KMS-11 (cell line): ENCODE measurements around the gene VARS2.

Experiments
- H2AFZ ChIP-seq: fragments of 200-600 bp; sonication (generic); 2 replicates; pipeline ENCODE4 v1.6.1; 2016; ENCODE audit warnings: antibody characterized with exemption, mixed run types, low read depth
- H3K27ac ChIP-seq: fragments of 200-600 bp; sonication (generic); 2 replicates; pipeline ENCODE4 v1.6.1; 2016; ENCODE audit warnings: mild to moderate bottlenecking, mixed run types
- H3K27me3 ChIP-seq: fragments of 200-600 bp; sonication (generic); 2 replicates; pipeline ENCODE4 v1.6.1; 2017; ENCODE audit warnings: mild to moderate bottlenecking, low read depth, mixed run types, moderate library complexity; ENCODE audit not compliant: insufficient read depth
- H3K36me3 ChIP-seq: fragments of 200-600 bp; sonication (generic); 2 replicates; pipeline ENCODE4 v1.6.1; 2017; ENCODE audit warnings: mild to moderate bottlenecking, mixed run types; ENCODE audit not compliant: insufficient read depth
- H3K4me1 ChIP-seq: fragments of 200-600 bp; sonication (generic); 2 replicates; pipeline ENCODE4 v1.6.1; 2016; ENCODE audit warnings: mild to moderate bottlenecking, low read depth, mixed run types; ENCODE audit not compliant: poor library complexity, severe bottlenecking
- H3K4me2 ChIP-seq: fragments of 200-600 bp; sonication (generic); 2 replicates; pipeline ENCODE4 v1.7.0; 2016; ENCODE audit warnings: mild to moderate bottlenecking, mixed run types
- H3K4me3 ChIP-seq: fragments of 200-600 bp; sonication (generic); IDR thresholded peaks from 2 replicates; pipeline ENCODE4 v1.6.1; 2017; ENCODE audit warnings: low read depth, low read length, mixed read lengths; ENCODE audit not compliant: insufficient read depth
- H3K79me2 ChIP-seq: fragments of 200-600 bp; sonication (generic); 2 replicates; pipeline ENCODE4 v1.6.1; 2016; ENCODE audit warnings: low read depth, mixed run types; ENCODE audit not compliant: insufficient read depth
- H3K9ac ChIP-seq: fragments of 200-600 bp; sonication (generic); 2 replicates; pipeline ENCODE4 v1.6.1; 2016; ENCODE audit warnings: mild to moderate bottlenecking, mixed run types
- H4K20me1 ChIP-seq: fragments of 200-600 bp; sonication (generic); 2 replicates; pipeline ENCODE4 v1.6.1; 2016; ENCODE audit warnings: mild to moderate bottlenecking, mixed run types; ENCODE audit not compliant: insufficient read depth
- TF ChIP-seq, protein P1 (sequence below): fragments of 200-600 bp; sonication (generic); conservative IDR thresholded peaks from 2 replicates; pipeline ENCODE4 v1.6.1; 2017; ENCODE audit warnings: low read depth, mild to moderate bottlenecking, antibody characterized with exemption, low read length, moderate library complexity, mixed read lengths

The VARS2 gene

DNA sequence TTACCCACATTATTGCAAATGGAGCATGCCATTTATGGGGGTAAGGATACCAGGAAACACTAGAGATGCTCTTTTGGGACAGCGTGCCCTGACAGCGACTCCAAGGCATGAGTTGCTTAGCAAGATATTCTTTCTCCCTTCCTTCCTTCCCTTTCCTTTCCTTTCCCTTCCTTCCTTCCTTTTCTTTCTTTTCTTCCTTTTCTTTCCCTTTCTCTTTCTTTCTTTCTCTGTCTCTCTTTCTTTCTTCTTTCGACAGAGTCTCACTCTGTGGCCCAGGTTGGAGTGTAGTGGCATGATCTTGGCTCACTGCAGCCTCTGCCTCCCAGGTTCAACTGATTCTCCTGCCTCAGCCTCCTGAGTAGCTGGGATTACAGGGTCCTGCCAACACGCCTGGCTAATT lies 30.0 kb downstream of the VARS2 start:
- TF ChIP-seq, protein P1, sequence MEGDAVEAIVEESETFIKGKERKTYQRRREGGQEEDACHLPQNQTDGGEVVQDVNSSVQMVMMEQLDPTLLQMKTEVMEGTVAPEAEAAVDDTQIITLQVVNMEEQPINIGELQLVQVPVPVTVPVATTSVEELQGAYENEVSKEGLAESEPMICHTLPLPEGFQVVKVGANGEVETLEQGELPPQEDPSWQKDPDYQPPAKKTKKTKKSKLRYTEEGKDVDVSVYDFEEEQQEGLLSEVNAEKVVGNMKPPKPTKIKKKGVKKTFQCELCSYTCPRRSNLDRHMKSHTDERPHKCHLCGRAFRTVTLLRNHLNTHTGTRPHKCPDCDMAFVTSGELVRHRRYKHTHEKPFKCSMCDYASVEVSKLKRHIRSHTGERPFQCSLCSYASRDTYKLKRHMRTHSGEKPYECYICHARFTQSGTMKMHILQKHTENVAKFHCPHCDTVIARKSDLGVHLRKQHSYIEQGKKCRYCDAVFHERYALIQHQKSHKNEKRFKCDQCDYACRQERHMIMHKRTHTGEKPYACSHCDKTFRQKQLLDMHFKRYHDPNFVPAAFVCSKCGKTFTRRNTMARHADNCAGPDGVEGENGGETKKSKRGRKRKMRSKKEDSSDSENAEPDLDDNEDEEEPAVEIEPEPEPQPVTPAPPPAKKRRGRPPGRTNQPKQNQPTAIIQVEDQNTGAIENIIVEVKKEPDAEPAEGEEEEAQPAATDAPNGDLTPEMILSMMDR: no peak
- no peaks in the 10 kb centered on the region for H4K20me1 ChIP-seq
- no peaks in the 10 kb centered on the region for H3K79me2 ChIP-seq
- no peak overlapping the region for H3K4me2 ChIP-seq
- H2AFZ ChIP-seq: no peak overlapping the region
- H3K27me3 ChIP-seq: no peaks in the 10 kb centered on the region
- H3K36me3 ChIP-seq: no peaks in the 10 kb centered on the region
- peaks cover 6% of the 10 kb centered on the region for H3K4me1 ChIP-seq
- no peak overlapping the region for H3K27ac ChIP-seq
- H3K9ac ChIP-seq: no peak overlapping the region
- no peak overlapping the region for H3K4me3 ChIP-seq

DNA sequence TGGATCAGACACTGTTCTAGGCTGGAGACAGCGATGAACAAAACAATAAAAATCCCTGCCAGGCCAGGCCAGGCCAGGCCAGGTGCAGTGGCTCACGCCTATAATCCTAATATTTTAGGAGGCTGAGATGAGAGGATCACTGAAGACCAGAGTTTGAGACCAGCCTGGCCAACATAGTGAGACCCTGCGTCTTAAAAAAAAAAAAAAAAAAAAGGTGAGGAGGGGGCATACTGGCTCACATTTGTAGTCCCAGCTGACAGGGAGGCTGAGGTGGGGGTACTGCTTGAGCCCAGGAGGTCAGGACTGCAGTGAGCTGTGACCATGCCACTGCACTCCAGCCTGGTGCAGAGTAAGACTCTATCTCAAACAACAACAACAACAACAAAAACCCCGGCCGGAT lies 31.2 kb downstream of the VARS2 start:
- Histone ChIP-seq H3K27me3 (no peaks in the 10 kb centered on the region), H3K79me2 (no peaks in the 10 kb centered on the region), H2AFZ (no peak overlapping the region), H3K27ac (no peak overlapping the region), H3K4me2 (no peak overlapping the region), H3K4me1 (peaks cover 6% of the 10 kb centered on the region), H4K20me1 (no peaks in the 10 kb centered on the region), H3K36me3 (no peaks in the 10 kb centered on the region), H3K9ac (no peak overlapping the region), H3K4me3 (no peak overlapping the region)
- TF ChIP-seq, protein P1: no peak

DNA sequence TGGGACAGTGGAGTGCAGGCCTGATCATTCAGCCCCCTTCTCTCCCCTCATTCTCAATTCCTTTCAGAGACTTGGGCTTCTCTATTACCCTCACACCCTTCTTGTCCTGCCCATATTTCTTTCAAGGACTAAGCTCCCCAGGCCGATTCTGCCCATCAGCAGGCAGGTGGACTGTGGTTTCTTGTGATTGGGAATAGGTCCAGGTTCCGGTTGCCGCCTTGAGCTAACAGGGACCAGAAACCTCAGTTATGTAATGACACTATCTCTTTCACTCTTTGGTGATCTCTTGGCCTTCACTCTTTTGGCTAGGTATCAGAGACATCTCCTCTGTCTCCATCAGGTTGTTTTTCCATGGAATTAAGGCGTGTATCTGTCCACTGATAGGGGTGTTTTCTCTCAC lies 33.2 kb downstream of the VARS2 start:
- TF ChIP-seq, protein P1: no peak
- Histone ChIP-seq H4K20me1 (no peaks in the 10 kb centered on the region), H3K4me2 (no peak overlapping the region), H2AFZ (no peak overlapping the region), H3K79me2 (no peaks in the 10 kb centered on the region), H3K27ac (no peak overlapping the region), H3K27me3 (no peaks in the 10 kb centered on the region), H3K36me3 (no peaks in the 10 kb centered on the region), H3K4me1 (peaks cover 6% of the 10 kb centered on the region), H3K9ac (no peak overlapping the region), H3K4me3 (no peak overlapping the region)

DNA sequence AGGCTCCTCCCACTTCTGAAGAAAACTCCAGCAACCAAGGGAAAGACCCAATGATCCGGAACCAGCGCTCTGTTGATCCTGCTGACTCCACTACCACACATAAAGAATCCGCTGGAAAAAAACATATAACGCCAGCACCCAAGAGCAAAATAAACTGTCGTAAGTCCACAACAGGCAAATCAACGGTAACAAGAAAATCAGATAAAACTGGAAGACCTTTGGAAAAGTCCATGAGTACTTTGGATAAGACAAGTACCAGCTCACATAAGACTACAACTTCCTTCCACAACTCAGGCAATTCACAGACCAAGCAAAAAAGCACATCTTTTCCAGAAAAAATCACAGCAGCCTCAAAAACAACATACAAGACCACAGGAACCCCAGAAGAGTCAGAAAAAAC lies 34.8 kb downstream of the VARS2 start:
- Histone ChIP-seq H3K4me2 (no peak overlapping the region), H3K4me3 (no peak overlapping the region), H3K27me3 (no peaks in the 10 kb centered on the region), H3K4me1 (peaks cover 6% of the 10 kb centered on the region), H3K36me3 (no peaks in the 10 kb centered on the region), H3K79me2 (no peaks in the 10 kb centered on the region), H3K27ac (no peak overlapping the region), H2AFZ (no peak overlapping the region), H3K9ac (no peak overlapping the region), H4K20me1 (no peaks in the 10 kb centered on the region)
- TF ChIP-seq, protein P1: no peak
